Tibial nerve (tissue), 3 donors: ENCODE results near the gene UPF1.

Source experiments
- POLR2A ChIP-seq, 2 donors: fragments of 450-650 bp; IDR thresholded peaks; one replicate each; pipeline ENCODE4 v1.6.1; 2017; ENCODE audit warnings: antibody characterized with exemption in 2 of 2, mild to moderate bottlenecking in 2 of 2, moderate library complexity in 2 of 2
- TF ChIP-seq, protein P1 (sequence below), 5 experiments: fragments of 200-600 bp in 3 of 5; fragments of 450-650 bp in 2 of 5; sonication (generic) in 3 of 5; IDR thresholded peaks; one replicate each; pipeline ENCODE4 v1.5.1; 2016 to 2019; ENCODE audit warnings: antibody characterized with exemption in 5 of 5, mild to moderate bottlenecking in 3 of 5, moderate library complexity in 2 of 5

- no peak for TF ChIP-seq POLR2A (IDR thresholded peaks at IDR 0.05)
- TF ChIP-seq, protein P1, sequence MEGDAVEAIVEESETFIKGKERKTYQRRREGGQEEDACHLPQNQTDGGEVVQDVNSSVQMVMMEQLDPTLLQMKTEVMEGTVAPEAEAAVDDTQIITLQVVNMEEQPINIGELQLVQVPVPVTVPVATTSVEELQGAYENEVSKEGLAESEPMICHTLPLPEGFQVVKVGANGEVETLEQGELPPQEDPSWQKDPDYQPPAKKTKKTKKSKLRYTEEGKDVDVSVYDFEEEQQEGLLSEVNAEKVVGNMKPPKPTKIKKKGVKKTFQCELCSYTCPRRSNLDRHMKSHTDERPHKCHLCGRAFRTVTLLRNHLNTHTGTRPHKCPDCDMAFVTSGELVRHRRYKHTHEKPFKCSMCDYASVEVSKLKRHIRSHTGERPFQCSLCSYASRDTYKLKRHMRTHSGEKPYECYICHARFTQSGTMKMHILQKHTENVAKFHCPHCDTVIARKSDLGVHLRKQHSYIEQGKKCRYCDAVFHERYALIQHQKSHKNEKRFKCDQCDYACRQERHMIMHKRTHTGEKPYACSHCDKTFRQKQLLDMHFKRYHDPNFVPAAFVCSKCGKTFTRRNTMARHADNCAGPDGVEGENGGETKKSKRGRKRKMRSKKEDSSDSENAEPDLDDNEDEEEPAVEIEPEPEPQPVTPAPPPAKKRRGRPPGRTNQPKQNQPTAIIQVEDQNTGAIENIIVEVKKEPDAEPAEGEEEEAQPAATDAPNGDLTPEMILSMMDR (IDR thresholded peaks at IDR 0.05), result no peak
Observed at GRCh38 chr19:18807861-18808331, 23.9 kb upstream of the UPF1 start.
